HG02981 (cell line): ENCODE measurements around the gene EXOC7.
"Not testable (repeated sequence)": the region's sequence is repeated elsewhere in the genome, so short reads cannot be mapped to it uniquely, and the experiment has no call there.

Experiments used
- ATAC-seq: cut with Tn5 transposase; IDR thresholded peaks from one replicate; pipeline ENCODE4 v1.9.1; 2021; ENCODE audit warnings: mild to moderate bottlenecking, moderate library complexity; ENCODE audit not compliant: unreplicated experiment

The EXOC7 gene

DNA sequence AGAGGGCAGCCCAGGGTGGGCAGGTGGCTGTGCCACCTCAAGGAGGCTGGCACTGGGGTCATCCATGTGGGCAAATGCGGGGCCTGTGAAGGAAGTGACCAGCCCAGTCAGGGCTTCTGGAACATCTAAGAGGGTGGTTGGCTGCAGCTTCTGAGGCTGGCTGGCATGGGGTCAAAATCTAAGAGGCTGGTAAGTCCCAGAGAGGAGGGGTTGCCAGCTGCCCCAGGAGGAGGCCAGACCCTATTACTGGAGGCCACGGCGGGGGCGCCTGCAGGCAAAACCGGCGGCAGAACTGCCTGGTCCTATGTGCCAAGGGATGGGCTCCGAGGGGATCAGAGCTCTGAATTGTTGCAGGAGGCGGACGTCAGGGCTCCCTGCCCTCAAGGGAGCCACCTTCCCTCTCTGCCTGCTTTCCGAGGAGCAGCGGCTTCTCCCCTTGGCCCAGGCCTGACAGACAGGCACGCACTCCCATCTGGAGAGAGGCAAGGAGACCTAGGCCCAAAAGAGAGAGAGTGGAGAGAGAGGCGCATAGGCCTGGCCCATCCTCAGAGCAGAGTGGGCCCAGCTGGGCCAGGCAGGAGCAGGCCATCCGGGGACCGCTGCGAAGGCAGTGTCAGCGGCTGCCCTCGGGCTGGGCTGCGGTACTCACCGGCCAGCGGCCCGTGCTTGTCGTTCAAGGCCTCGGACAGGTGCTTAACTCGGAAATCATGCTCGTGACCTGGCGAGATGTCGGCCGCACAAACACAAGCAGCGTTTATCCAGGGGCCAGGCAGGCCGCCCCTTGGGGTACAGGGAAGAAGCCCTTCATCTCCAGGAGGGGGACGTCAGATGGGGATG, 13.7 kb downstream of the EXOC7 start:
- ATAC-seq = no peak

- ATAC-seq = no peak
Observed at GRCh38 chr17:76088868-76089576, 14.6 kb downstream of the EXOC7 start.

DNA sequence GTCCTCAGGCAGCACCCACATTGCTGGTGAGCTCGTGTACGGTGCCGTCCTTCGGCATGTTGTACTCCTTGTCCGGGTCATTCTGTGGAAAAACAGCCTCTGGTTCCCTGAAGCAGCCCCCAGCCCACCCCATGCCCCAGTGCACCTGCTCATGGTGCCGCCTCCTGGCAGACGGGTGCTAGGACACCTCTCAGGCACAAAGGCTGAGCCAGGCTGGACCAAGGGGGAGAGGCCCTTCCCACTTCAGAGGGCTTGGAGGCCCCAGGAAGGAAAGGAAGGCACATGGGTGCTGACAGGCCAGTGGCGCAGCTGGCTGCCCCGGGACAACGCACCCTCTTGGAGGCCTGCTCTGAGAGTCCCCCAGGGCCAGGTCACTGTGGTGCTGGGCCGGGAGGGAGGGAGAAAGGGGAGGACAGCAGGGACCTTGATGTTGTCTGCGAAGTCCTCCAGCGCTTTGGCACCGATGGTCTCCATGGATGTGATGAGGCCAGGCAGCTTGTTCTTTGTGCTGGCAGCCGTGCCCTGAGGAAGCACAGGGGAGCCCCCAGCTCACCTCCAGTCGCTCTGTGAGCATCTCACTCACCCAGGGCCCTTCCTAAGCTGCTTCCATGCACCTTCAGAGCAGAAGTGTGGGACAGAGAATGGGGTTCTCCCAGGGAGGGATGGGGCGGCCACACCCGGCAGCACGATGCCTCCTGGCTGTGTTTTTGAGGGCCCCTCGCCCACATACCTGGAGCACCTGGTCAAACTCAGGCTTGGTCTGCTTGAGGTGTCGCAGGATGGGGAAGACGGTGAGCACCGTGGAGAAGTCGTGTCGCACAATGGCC, 15.3 kb downstream of the EXOC7 start:
- ATAC-seq = no peak

- no peak for ATAC-seq
Observed at GRCh38 chr17:76087531-76087930, 16.1 kb downstream of the EXOC7 start.

GRCh38 chr17:76086384-76086783, 17.2 kb downstream of the EXOC7 start:
- no peak for ATAC-seq

DNA sequence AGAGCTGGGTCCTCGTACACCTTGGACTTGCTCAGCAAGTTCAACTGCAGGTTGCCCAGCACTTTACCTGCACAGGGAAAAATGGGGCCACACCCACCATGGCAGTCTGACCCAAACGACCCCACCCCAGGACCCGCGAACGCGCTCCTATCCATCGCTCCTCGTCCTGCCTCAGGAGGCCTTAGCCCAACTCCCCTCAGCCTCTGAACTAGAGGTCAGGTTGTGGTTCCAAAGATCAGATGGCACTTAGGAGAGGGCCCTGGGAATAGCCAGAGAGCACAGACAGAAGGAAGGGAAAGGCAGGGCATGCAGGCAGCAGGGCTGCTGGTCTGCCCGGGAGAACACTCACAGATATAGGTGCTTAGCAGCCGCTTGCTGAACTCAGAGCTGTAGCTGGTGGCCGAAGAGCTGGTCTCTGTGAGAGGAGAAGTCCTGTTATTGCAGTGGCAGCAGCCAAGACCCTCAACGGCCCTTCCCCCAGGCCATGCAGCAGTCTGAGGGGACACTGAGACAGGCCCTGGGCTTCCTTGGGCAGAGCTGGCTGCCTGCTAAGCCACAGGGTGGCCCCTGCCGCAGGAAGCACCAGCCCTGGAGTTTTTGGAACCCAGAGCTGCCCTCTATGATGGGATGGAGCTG, 17.7 kb downstream of the EXOC7 start:
- ATAC-seq = no peak

GRCh38 chr17:76085066-76085730, 18.4 kb downstream of the EXOC7 start:
- ATAC-seq = no peak

DNA sequence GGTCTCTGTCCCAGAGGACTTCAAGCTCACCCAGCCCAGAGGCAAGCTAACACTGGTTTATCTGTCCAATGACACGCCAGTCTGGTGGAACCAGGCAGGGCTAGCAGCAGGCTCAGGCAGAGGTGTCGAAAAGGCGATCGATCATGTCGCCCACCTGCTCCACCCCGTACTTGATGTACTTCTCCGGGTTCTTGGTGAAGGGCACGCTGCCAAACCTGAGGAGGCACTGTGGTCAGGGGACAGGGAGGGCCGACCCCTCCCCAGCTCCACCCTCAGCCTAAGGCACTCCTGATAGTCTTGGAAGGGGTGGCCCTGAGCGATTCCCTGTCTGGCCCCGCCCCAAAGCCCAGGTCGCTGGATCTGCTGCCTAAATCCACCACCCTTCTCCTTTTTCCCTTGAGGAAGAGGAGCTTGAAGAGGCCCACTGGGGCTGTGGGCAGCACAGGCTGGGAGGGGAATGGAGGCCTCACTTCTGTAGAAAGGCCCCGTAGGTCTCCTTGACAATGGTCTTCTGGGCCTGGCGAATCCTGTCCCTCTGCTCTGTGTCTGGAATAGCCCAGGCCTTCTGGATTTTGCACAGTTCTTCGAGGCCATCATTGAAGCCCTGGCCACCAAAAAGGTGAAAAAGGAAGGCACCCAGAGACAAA, 19.9 kb downstream of the EXOC7 start:
- ATAC-seq = no peak

GRCh38 chr17:76082326-76083251, 21.0 kb downstream of the EXOC7 start:
- no peak for ATAC-seq

DNA sequence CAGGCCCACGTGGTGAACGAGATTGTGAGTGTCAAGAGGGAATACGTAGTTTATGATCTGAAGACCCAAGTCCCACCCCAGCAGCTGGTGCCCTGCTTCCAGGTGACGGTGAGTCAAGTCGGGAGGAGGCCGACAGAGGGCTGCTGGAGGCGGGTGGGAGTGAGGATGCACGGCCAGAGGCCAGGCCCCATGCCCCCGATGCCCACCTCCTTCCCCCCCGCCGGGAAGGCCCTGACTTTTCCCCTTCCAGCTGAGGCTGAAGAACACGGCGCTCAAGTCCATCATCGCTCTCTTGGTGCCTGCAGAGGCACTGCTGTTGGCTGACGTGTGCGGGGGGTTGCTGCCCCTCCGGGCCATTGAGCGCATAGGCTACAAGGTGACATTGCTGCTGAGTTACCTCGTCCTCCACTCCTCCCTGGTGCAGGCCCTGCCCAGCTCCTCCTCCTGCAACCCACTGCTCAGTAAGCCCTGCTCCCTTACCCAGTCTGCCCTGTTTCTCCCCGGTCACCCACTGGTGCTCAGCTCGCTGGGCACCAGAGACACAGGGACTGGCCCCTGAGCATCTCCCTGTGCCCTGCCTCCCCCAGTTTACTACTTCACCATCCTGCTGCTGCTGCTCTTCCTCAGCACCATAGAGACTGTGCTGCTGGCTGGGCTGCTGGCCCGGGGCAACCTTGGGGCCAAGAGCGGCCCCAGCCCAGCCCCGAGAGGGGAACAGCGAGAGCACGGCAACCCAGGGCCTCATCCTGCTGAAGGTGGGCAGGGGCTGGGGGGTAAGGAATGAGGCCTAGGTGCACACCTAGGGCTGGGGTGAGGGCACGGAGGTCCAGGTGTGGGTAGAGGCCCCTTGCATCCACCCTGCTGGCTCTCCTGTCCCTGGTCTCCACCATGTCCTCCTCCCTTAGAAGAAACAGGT, 22.0 kb downstream of the EXOC7 start:
- no peak for ATAC-seq

- no peak for ATAC-seq
Observed at GRCh38 chr17:76080768-76081287, 22.8 kb downstream of the EXOC7 start.

DNA sequence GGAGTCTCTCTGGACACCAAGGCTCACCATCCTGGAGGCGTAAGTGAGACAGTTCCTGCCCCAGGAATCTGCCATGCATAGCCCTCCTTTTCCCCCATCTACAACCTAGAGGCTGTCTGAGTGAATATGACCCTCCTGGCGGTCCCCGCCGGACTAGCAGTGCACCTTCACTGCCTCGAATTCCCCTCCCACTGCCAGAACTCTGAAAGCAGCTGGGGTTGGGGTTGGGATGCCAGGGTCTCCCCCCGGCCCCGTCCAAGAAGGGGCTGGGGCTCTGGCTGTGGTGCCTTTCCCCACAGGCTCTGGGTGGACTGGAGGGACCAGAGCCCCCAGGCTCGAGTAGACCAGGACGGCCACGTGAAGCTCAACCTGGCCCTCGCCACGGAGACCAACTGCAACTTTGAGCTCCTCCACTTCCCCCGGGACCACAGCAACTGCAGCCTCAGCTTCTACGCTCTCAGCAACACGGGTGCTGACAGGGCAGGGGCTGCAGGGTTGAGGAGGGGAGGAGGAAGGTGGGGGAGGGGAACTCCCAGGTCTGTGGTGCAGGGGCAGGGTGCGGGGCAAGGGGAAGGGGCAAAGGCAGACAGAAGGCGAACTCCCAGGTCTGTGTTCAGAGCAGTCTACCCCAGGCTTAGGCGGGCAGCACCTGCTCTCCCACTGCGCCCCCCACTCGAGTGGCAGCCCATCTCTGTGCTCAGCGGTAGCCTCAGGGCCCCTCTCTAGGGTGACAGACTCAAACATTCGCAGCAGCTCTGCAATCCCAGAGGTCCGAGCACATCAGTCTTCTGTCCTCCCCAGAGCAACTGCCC, 23.4 kb downstream of the EXOC7 start:
- no peak for ATAC-seq

DNA sequence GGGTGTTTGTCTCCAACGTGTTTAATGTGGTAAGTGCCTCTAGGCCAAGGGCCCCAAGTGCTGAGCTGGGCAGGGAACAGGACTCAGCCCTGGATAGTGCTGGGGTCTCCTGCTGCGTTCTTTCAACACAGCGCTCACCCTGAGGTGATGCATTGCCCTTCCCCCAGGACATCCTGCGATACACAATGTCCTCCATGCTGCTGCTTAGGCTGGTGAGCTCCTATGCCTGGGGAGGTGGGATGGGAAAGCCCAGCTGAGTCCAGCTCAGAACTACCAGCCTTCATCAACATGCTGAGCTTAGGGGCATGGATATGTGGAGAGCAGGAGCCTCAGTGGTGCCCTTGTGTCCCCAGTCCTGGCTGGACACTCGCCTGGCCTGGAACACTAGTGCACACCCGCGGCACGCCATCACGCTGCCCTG, 24.0 kb downstream of the EXOC7 start:
- ATAC-seq = no peak

DNA sequence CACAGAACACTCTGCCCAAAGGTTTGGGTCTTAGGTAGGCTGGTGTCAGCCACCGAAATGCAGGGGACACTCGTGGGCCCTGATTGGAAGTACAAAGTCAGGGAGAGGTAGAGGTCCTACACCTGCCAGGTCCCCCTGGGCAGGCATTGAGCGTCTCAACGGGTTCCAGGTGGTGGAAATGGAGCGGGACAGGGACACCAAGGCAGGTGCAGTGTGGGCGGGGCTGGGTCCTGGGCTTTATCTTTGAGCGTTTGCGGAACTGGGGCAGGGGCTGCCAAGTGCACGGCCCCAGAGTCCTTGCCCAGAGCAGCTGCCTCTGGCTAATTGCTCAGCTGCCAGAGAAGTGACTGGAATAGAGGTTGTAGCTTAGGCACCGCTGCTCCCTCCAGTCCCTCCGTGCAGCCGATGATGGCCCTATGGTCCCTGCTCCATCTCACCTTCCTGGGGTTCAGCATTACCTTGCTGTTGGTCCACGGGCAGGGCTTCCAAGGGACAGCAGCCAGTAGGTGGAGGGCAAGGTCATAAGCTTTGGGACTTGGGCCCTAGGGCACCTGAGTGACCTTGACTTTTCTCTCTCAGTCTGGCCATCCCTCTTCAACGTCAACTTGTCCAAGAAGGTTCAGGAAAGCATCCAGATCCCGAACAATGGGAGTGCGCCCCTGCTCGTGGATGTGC, 24.6 kb downstream of the EXOC7 start, which contains the start of gene ZACN:
Gene ZACN (plus strand): TSS at position 323 of the 675 bp plus-strand sequence. CDS start 83 bp downstream, at position 406.
- ATAC-seq = no peak

GRCh38 chr17:76078370-76078769, 25.2 kb downstream of the EXOC7 start:
- not testable (repeated sequence) for ATAC-seq

DNA sequence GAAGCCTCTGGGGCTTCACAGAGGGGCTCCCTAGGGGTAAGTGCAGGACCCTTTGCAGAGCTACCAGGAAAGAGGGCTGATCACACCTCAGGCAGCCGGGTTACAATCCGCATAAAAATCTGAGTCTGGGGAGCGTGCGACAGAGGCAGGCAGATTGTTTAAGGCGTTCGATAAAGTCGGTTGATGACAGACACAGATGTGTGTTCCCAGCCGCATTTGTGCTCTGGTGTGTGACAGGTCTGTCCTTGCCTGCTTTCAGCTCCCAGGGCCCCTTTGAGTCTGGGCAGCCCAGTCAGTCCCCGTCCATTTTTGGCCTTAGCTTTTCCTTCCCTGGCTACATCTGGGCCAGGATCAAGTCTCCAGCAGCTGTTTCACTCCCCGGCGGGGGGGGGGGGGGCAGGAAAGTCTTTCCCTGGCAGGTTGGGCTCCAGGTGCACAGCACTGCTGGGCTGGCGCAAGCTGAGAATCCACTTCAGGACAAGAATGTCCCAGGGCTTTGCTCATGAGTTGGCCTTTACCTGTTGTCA, 25.9 kb downstream of the EXOC7 start:
- no peak for ATAC-seq
